ENCODE data around the gene DCC.

DNA sequence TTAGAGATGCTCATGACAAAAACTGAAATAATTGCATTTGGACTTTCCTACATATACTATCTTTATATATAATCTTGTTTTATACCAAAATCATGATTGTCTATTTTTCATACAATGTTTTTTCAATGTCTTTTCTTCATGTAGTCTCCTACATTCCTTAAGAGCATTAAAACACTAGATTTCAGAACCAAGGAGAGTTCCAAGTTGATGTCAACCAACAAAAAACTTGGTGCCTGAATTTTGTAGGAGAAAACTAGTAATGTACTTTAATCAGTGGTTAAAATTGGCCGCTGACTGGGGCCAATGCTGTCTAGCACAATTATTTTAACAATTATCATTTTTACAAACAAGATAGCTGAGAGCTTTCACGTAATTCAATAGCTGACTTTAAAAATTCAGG is 678.8 kb downstream of the DCC start:
- no peak for TF ChIP-seq CTCF (IDR thresholded peaks at IDR 0.05; ENCODE audit: low read length)
- no peak for TF ChIP-seq EZH2 (optimal IDR thresholded peaks at IDR 0.05; ENCODE audit: low read depth, low read length)
- no peak for TF ChIP-seq EZH2phosphoT487 (IDR thresholded peaks at IDR 0.05; ENCODE audit: low read length)

Measured in MM.1S (cell line).